GM21528 (cell line): ENCODE results near the gene GRHPR.
"Not testable (repeated sequence)": the region's sequence is repeated elsewhere in the genome, so short reads cannot be mapped to it uniquely, and the experiment has no call there.

ENCODE experiments used
- ATAC-seq: cut with Tn5 transposase; IDR thresholded peaks from one replicate; pipeline ENCODE4 v1.9.1; 2021; ENCODE audit warnings: mild to moderate bottlenecking, moderate library complexity; ENCODE audit not compliant: unreplicated experiment, low FRiP score

The GRHPR gene

GRCh38 chr9:37397948-37398347 is 24.5 kb upstream of the GRHPR start:
- ATAC-seq = not testable (repeated sequence)

DNA sequence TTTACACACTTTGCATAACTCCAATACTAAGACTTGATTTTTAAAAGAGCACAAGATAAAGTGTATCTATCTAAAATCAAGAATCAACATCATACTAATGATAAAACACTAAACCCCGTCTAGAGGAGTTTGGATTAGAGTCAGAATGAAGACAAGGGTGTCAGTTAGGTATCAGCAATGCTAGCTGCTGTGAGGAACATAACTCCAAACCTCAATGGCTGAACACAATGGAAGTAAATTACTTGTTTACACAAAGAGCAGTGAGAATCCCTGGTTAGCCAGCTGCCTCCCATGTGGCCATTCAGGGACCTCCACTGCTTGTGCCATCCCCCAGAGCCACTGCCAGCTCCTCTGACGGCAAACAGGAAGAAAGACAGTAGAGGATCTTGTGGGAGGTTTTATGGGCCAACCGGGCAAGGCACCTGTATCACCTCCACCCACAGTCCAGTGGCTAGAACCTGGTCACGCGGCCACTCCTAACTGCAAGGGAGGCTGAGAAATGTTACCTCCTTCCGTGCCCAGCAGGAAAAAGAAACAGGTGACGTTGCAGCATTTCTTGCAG is 24.0 kb upstream of the GRHPR start:
- ATAC-seq = no peak

DNA sequence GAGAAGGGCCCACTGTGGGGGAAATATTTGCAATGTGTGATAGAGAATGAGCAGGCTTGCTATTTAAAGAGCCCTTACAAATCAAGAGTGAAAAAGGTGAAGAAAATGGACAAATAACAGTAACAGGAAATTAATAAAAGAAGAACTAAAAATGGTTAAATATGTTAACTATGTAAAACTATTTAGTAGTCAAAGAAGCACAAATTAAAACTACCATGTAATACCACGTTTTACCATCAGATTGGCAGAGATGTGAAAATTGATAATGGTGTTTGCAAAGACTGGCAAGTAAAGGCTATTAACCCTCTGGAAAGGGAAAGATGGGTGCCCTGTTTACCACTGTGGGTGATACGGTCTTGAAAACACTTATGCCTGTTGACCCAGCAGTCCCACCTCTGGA is 23.2 kb upstream of the GRHPR start:
- ATAC-seq = no peak

GRCh38 chr9:37404590-37404989 is 17.9 kb upstream of the GRHPR start:
- no peak for ATAC-seq

GRCh38 chr9:37405350-37405749 is 17.1 kb upstream of the GRHPR start:
- ATAC-seq = no peak

- no peak for ATAC-seq
Observed at GRCh38 chr9:37405764-37406380, 16.6 kb upstream of the GRHPR start.

- ATAC-seq = no peak
Observed at GRCh38 chr9:37406603-37407401, 15.7 kb upstream of the GRHPR start.

DNA sequence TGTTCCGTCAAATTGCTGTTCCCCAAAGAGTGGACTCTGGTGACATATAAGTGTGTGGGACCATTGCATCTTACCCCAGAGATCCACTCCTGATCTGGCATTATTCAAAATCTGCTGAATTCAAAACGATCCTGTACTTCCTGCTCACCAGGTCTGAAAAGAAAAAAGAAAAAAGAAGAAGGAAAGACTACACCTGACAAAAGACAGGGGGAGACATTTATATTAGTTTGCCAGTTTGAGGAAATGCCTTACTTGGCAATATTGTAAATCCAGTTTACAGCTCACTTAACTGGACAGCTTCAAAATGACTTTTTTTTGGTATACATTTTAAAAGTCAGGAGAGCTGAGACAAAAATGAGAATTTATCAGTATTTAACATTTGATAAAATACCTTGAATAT is 15.0 kb upstream of the GRHPR start:
- no peak for ATAC-seq

DNA sequence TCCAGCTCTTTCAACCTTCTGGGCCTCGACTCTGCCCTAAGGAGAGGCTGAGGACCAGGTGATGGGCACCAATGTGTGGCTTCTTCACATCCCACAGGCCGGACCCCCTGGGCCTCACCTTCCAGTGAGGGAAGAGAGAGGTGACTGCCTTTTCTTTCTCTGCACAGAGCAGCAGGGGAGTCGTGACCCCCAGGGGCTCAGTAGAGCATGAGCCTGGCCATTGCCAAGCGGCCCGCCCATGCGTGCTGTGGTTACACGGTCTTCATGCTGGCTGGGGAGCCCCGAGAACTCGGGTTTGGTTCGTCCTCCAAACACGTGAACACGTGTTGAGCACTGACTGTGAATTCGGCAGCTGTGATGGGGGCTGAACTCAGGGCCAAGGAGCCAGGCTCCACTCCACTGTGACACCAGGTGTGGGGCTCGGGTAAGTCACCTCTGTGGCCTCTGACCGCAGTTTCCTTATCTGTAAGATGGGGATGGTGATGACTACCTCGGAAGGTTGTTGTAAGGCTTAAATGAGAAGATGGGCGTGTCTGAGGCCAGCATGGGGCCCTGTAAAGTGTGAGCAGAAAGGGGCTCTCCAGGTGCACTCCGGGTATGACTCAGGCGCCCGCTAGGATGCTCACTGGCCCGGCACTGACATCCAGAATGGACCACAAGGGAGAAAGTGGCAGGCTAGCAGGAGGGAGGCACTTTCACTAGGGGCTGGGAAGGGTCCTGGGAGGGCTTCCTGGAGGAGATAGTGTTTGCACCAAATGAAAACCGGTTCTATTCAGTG is 13.4 kb upstream of the GRHPR start:
- peak; percentile 91 for ATAC-seq

- no peak for ATAC-seq
Observed at GRCh38 chr9:37410354-37410861, 12.1 kb upstream of the GRHPR start.

- no peak for ATAC-seq
Observed at GRCh38 chr9:37410969-37411785, 11.3 kb upstream of the GRHPR start.

- no peak for ATAC-seq
Observed at GRCh38 chr9:37412431-37413151, 9.9 kb upstream of the GRHPR start.

DNA sequence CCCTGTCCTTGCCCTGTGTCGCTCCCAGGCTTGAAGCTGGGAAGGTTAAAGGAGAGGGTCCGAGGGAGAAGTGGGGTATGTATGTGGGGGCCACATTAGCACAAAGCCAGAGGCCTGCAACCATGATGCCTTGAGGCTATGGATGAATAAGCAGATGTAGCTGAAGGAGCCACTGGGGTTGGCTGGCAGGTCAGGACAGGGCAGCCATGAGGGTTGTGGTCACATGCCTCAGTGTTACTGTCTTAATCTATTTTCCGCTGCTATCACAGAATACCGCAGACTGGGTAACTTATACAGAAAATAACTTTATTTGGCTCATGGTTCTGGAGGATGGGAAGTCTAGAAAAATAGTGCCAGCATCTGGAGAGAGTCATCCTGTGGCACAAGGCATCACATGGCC is 9.2 kb upstream of the GRHPR start:
- ATAC-seq = no peak

GRCh38 chr9:37414503-37414943 is 8.0 kb upstream of the GRHPR start:
- no peak for ATAC-seq

DNA sequence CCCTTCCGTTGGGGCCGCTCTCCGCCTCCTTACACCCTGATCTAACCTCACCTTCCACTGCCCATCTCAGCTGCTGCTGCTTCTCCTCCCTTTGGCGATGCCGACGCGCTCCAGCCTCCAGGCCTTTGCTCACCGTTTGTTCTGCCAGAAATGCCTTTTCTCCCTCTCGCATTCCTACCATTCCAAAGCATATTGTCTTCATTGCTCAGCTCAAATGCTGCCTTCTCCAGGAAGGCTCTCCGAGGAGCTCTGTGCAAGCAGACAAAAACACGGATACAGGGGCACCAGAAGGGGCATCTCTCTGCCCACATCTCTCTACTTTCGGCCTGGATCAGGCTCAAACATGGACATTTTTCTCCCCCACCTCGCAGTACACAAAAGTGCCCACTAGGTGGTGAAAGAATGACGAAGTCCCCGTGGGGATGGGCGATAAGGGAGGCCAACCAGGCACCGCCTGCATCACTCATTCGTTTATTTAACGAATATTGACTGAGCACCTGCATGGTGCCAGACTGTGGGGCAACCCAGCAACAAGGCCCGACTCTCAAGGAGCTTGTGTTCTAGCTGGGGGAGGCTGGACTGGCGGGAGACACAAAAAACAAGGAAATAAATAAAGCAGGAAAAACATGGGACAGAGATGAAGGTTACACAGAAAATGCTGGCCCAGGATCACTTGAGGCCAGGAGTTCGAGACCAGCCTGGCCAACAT is 7.3 kb upstream of the GRHPR start:
- ATAC-seq = no peak

DNA sequence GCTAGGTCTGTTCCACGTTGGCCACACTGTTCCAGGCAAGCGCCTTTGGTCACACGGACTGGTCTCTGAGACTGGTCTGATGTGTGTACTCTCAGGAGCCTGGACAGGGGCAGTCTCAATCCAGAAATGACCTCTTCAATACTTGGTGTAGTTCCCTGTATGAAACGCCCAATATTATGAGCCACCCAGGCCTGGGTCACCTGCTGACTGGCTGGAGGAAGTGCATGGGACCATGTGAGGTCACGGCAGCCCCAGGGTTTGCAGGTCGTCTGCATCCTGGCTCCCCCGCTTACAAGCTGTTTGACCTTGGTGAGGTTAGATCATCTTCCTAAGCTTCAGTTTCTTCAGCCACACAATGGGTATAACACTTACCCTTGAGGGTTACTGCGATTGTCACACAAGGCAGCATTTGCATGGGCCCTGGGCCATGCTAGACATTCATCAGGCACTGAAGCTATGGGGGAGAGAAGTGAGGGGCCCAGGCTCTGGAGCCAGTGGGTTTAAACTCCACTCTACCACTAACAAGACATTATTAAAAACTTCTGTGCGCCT is 5.2 kb upstream of the GRHPR start:
- no peak for ATAC-seq

DNA sequence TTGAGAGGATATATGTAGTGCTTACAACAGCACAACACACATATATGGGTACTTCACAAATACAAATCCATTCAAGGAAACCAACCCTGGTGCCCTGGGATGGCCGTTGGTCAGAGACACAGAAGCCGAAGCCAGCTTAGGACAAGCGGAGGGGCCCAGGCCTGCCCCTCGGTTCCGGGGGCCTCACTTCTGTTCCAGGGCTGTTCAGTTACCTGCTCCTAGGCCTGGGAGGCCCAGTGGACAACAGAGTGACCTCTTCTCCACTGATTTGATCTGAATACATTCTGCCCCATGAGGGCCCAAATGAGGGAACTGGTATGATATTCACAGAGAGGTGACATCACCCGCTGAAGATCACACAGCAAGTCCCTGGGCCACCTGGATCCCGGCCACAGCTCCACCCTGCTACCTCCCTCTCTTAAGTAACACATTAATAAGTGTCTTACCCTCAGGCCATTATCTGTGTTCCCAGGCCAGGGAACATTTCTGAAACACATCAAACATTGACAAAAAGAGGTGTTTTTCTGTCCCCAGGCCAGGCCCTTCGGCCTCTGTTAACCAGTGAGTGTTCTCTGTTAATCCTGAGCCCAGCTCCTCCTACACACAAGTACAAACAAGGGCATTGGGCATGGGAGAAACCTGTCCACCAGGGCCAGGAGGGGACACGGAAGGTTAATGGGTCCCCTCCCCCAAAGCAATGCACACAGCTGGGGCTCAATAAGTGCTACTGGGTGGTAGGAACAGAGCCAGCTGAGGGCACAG is 4.5 kb upstream of the GRHPR start:
- no peak for ATAC-seq

GRCh38 chr9:37419204-37419603 is 3.3 kb upstream of the GRHPR start:
- no peak for ATAC-seq
